ENCODE results near the gene SIK2. TPM values are rescaled to one million over a fixed set of nuclear protein-coding genes. Genes with fewer than 3 reads are reported as not detected.
A peak's percentile ranks its signal among the peaks of the same experiment; 100 is the strongest.

The SIK2 gene
- total and polyA plus RNA-seq, 9 of the 15 experiments (the other 6 are each of a cell fraction or from before 2014, with no cell fraction given), result 0.74 to 11.6 (median 3.8) TPM

- 31% methylated on average over 3 of the region's 3 CpGs for WGBS (ENCODE audit: insufficient coverage, low coverage, missing lambda C conversion rate)
- CTCF ChIA-PET (ENCODE audit: low intra/inter-chr PET ratio), result no interaction called here
- H3K4me1 ChIP-seq (replicated peaks in 1 of 2; ENCODE audit: control insufficient read depth in 2 of 2, insufficient read depth in 2 of 2, low read length in 2 of 2), result peaks cover 4 to 21% of the 10 kb centered on the region in 2 experiments; a peak in 4 of 5 replicates
- 0 out of 2 replicates have a peak overlapping the region, but pooled peaks have one; percentile 0 for H3K4me2 ChIP-seq (ENCODE audit: insufficient read depth, low read length)
- no peak for DNase-seq (ENCODE audit: extremely low read depth in 1 of 4, low spot score in 3 of 4)
- H3K79me2 ChIP-seq (ENCODE audit: control insufficient read depth, insufficient read depth, low read length), result peaks cover 3% of the 10 kb centered on the region; the same call in 1 of the 3 replicates
- H3K27ac ChIP-seq (ENCODE audit: extremely low read depth, low read depth, low read length), result no peak overlapping the region
- peak overlapping the region; percentile 34 for H2AFZ ChIP-seq (ENCODE audit: low read depth, low read length)
- in situ Hi-C loops (cut with MboI), result no loop called here
- H3K27me3 ChIP-seq (ENCODE audit: control insufficient read depth in 2 of 2, insufficient read depth in 2 of 2, low read length in 2 of 2), result no peaks in the 10 kb centered on the region
- no peak overlapping the region for H3K4me3 ChIP-seq
- intact Hi-C loops (cut with micrococcal nuclease), result no loop called here
- BruUV-seq (replicated peaks), result no TSS peak
- no peaks in the 10 kb centered on the region for H3K9me3 ChIP-seq (replicated peaks; ENCODE audit: control insufficient read depth, insufficient read depth, low read depth, low read length)
- H3K9ac ChIP-seq (ENCODE audit: insufficient read depth in 1 of 2, low read depth in 2 of 2, low read length in 2 of 2), result no peak overlapping the region; a peak in 1 of 4 replicates
- H3K9me1 ChIP-seq (ENCODE audit: control insufficient read depth, insufficient read depth, low read length), result no peaks in the 10 kb centered on the region
- peak; percentile 56 for ATAC-seq
- POLR2A ChIA-PET, result no interaction called here
- TF ChIP-seq, protein P1, sequence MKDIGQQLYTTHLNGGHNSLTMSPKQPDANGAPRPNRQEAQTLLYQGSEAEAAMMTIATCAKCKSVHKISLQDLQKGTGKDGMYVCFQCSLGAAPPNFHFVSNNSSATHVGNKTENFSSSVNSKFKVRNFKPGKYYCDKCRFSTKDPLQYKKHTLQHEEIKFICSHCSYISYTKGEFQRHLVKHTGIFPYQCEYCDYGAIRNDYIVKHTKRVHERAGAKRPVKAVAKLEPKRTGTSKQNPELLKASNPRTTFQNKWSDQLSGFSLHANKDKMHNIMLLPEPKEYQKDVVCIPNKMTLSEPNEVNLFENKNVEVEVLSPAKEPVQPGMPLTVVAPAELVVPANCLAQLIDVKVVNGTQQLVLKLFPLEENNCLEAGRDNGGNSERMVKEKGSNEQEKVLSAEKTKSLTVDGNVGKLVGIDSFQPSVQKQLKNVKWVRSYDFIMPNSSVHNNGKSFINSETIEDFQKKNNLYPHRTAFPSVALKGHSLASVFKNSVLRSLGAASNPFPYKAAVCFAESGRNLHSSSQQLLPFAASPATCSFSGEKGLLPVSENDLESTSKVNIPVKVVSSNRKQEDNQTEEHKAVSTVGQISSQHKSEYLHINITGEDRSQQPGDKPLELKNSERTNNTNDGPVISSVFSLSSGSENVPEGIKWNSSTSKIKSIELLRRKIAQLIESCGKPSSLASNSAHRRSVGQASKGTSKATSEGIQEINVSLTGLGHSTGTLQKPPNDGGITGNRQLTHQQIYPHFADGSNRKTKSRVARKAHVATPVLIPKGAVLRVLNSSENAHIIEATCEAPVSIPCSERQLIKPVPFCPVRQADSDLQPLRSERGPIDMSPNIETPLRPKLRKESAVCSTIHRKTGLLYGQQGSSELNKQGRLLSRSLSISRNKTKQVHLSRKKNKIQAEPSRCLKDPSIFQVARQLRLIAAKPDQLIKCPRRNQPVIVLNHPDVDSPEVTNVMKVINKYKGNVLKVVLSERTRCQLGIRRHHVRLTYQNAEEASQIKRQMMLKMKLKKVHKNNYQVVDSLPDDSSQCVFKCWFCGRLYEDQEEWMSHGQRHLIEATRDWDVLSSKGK (CRISPR knock-in tag; IDR thresholded peaks at IDR 0.05), result no peak
- no peak for TF ChIP-seq PHTF2 (CRISPR knock-in tag; IDR thresholded peaks at IDR 0.05)
- no peak for TF ChIP-seq TBP (optimal IDR thresholded peaks at IDR 0.05; ENCODE audit: low read depth, low read length)
- TF ChIP-seq, protein P2, sequence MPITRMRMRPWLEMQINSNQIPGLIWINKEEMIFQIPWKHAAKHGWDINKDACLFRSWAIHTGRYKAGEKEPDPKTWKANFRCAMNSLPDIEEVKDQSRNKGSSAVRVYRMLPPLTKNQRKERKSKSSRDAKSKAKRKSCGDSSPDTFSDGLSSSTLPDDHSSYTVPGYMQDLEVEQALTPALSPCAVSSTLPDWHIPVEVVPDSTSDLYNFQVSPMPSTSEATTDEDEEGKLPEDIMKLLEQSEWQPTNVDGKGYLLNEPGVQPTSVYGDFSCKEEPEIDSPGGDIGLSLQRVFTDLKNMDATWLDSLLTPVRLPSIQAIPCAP (CRISPR knock-in tag; IDR thresholded peaks at IDR 0.05; ENCODE audit: borderline replicate concordance), result no peak
- TF ChIP-seq ZNF583 (CRISPR knock-in tag; IDR thresholded peaks at IDR 0.05), result no peak
- TF ChIP-seq MAFF (IDR thresholded peaks at IDR 0.05; ENCODE audit: low read length), result no peak
- TF ChIP-seq ZBTB9 (CRISPR knock-in tag; IDR thresholded peaks at IDR 0.05), result no peak
- no peak for TF ChIP-seq CBFA2T2 (conservative IDR thresholded peaks at IDR 0.05)
- no peak for TF ChIP-seq NR4A1 (CRISPR knock-in tag; IDR thresholded peaks at IDR 0.05)
- TF ChIP-seq NR4A1 (tag; IDR thresholded peaks at IDR 0.05), result no peak
- TF ChIP-seq ATF1 (CRISPR knock-in tag; IDR thresholded peaks at IDR 0.05), result no peak
- no peak for TF ChIP-seq ATF1 (tag; IDR thresholded peaks at IDR 0.05)
- TF ChIP-seq, protein P3, sequence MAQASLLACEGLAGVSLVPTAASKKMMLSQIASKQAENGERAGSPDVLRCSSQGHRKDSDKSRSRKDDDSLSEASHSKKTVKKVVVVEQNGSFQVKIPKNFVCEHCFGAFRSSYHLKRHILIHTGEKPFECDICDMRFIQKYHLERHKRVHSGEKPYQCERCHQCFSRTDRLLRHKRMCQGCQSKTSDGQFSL (CRISPR knock-in tag; IDR thresholded peaks at IDR 0.05), result no peak
- TF ChIP-seq, protein P3 (tag; IDR thresholded peaks at IDR 0.05), result no peak
- TF ChIP-seq SMARCA5 (IDR thresholded peaks at IDR 0.05), result no peak
- no peak for TF ChIP-seq SP1 (CRISPR knock-in tag; IDR thresholded peaks at IDR 0.05)
- TF ChIP-seq ZNF311 (CRISPR knock-in tag; IDR thresholded peaks at IDR 0.05), result no peak
- no peak for TF ChIP-seq ZNF586 (CRISPR knock-in tag; conservative IDR thresholded peaks at IDR 0.05)
- TF ChIP-seq PPARD (CRISPR knock-in tag; IDR thresholded peaks at IDR 0.05), result no peak
- no peak for TF ChIP-seq POU5F1 (IDR thresholded peaks at IDR 0.05; ENCODE audit: borderline replicate concordance, low read depth, low read length, partially characterized antibody)
- TF ChIP-seq POLR2A (conservative IDR thresholded peaks at IDR 0.05), result no peak
- peaks cover 11% of the 10 kb centered on the region; the same call in 2 of the 3 replicates for H3K36me3 ChIP-seq (ENCODE audit: control insufficient read depth, insufficient read depth, low read length)
- FAIRE-seq, result peak; percentile 54
- H4K20me1 ChIP-seq (replicated peaks; ENCODE audit: control insufficient read depth, insufficient read depth, low read length), result no peaks in the 10 kb centered on the region
Measured at GRCh38 chr11:111691741-111692140, 89.5 kb downstream of the SIK2 start.
